HG03575 (cell line): ENCODE data around the gene SIRT2.
"Not testable (repeated sequence)": the region's sequence is repeated elsewhere in the genome, so short reads cannot be mapped to it uniquely, and the experiment has no call there.

Experiments used
- ATAC-seq: cut with Tn5 transposase; IDR thresholded peaks from one replicate; pipeline ENCODE4 v1.9.1; 2021; ENCODE audit not compliant: unreplicated experiment, insufficient number of reproducible peaks, low FRiP score; ENCODE audit errors: extremely low read depth

SIRT2 gene

DNA sequence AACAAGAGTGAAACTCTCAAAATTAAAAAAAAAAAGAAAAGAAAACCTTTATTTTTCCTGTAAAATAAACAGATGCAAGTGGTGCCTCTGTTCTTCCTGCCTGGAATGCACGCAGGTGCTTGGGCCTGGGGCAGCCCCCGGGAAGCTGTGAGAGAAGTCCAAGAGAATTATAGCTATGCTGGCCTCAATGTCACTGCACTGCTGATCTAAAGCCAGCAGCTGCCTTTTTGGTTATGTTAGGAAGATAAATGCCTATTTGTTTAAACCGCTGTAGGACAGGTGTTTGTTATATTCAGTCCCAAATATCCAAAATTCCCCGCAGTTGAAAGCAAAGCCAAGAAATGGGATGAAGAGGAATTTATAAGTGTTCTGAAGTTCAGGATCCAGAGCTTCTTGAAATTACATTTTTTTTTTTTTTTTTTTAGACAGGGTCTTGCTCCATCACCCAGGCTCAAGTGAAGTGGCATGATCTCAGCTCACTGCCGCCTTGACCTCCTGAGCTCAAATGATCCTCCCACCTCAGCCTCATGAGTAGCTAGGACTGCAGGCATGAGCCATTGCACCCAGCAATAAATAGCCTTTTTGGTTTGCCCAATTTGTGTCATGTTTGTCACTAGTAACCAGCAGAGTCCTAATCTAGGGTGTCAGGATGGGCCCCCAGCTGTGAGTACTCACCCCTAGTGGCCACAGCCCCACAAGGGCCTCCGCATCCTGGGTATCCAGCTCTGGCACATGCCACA is 23.6 kb downstream of the SIRT2 start:
- ATAC-seq: no peak

- not testable (repeated sequence) for ATAC-seq
Observed at GRCh38 chr19:38873400-38873799, 26.0 kb downstream of the SIRT2 start.

GRCh38 chr19:38870612-38871011 is 28.8 kb downstream of the SIRT2 start:
- ATAC-seq: no peak

DNA sequence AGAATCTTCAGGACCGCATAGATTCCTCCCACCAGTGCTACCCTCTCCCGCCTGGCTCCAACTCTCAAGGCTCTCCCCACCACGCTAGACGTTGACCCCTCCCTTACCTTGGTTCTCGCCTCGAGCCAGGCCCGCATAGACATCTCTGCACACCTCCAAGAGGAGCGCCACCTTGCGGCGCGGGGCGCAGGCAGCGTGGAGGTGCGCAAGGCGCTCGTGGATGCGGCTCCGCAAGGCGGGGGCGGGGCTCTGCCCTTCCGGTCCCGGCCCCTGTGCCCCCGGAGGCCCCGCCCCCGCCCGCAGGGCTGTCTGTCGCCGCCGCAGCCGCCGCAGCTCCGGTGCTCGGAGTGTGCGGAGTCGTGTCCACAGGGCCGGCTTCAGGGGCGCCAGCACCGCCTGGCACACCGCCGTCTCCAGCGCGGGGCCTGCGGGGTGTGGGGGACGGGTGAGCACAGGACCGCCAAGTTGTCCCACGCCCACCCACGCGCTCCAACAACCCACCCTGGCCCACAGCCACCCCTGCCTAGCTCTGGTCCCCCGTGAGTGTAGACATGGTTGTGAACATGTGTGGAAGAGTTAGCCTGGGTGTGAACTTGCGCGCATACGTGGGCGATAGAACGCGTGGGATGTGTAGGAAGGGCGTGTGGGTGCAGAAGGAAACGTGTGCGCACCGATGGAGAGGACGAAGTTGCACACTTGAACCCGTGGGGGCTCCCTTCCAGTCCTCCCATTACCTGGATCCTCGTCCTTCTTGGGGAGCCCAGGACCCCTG is 29.4 kb downstream of the SIRT2 start:
- ATAC-seq: no peak

DNA sequence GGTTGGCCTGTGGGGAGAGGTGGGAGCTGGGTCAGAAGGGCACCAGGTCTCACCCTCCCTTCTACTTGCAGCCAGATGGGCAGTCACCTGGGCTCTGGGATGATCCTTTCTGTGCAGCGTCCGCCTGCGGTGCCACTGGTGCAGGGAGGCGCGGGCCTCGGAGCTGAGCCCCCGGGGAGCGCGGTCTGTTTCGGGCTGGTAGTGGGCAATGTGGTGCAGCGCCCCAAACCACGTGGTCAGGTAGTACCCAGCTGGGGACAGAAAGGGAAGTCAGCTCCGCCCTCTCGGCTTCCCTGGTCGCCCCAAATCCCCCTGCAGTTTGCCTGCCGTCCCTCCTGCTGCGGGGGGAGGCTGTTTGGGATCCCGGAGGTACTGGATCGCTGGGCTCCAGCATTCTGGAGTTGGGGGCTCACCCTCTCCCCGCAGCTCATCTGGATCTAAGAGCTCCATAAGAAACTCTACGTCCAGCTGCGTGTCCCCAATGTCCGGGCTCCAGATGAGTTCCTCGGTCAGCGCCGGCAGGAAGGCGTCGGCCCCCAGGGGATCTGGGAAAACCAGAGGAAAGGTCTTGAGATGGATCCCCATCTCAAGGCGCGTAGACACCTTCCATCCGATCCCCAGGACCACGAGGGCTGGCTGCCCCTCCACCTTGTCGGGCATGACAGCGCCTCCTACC is 30.1 kb downstream of the SIRT2 start:
- no peak for ATAC-seq

- no peak for ATAC-seq
Observed at GRCh38 chr19:38868551-38868950, 30.9 kb downstream of the SIRT2 start.

DNA sequence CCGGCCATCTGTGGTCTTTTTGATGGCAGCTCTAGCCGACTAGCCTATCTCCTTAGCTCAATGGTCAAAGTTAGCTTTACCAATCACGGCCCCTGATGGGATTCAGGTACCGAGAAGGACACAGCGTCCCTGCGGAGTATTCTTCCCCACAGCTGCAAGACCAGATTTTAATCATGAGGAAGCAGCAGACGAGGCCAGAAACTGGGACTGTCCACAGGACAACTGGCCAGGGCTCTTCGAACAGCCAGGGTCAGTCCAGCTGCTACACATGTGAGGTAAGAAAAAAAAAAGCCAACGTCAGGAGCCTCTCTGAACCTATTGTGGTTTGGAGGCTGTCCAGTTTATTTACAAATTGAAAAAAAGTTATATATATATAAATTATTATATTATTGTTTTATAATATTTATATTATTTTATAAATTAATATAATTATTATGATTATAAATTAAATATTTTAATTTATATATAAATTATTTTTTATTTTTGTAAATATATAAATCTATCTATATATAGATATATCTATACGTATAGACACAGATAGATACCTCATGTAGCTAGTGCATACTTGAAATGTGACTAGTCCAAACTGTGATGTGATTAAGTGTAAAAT is 32.1 kb downstream of the SIRT2 start:
- no peak for ATAC-seq

GRCh38 chr19:38862321-38863059 is 36.9 kb downstream of the SIRT2 start:
- no peak for ATAC-seq

GRCh38 chr19:38861368-38861767 is 38.0 kb downstream of the SIRT2 start:
- ATAC-seq: no peak

DNA sequence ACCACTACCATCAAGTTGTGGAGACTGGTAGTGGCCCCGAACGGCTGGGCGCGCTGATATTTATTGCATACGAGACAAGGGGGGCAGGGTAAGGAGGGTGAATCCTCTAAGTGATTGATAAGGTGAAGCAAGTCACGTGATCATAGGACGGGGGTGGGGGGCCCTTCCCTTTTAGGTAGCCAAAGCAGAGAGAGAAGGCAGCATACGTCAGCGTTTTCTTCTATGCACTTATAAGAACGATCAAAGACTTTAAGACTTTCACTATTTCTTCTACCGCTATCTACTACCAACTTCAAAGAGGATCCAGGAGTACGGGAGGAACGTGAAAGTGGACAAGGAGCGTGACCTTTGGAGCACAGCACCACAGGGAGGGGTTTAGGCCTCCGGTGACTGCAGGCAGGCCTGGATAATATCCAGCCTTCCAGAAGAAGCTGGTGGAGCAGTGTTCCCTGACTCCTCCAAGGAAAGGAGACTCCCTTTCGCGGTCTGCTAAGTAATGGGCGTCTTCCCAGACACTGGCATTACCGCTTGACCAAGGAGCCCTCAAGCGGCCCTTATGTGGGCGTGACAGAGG is 39.7 kb downstream of the SIRT2 start:
- ATAC-seq: not testable (repeated sequence)

DNA sequence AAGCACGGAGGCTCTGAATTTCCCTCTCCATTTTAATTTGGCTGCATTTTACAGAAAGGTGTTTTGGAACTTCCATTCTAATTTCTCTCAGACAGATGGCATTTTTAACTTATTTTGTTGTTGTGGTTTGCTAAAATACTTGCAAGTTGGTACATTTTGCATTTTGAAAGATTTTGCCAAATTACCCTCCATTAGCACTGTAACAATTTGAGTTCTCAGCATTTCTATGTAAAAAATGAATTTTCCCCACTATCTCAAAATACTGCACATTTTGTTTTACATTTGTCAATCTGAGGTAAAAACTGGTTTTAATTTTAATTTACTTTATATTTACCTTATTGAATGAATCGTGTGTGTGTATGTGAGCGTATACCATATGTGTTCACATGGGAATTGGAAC is 42.6 kb downstream of the SIRT2 start:
- ATAC-seq: no peak

GRCh38 chr19:38855751-38856150 is 43.7 kb downstream of the SIRT2 start:
- ATAC-seq: not testable (repeated sequence)

DNA sequence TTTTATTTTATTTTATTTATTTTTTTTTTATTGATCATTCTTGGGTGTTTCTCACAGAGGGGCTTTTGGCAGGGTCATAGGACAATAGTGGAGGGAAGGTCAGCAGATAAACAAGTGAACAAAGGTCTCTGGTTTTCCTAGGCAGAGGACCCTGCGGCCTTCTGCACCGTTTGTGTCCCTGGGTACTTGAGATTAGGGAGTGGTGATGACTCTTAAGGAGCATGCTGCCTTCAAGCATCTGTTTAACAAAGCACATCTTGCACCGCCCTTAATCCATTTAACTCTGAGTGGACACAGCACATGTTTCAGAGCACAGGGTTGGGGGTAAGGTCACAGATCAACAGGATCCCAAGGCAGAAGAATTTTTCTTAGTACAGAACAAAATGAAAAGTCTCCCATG is 44.5 kb downstream of the SIRT2 start:
- ATAC-seq: not testable (repeated sequence)

DNA sequence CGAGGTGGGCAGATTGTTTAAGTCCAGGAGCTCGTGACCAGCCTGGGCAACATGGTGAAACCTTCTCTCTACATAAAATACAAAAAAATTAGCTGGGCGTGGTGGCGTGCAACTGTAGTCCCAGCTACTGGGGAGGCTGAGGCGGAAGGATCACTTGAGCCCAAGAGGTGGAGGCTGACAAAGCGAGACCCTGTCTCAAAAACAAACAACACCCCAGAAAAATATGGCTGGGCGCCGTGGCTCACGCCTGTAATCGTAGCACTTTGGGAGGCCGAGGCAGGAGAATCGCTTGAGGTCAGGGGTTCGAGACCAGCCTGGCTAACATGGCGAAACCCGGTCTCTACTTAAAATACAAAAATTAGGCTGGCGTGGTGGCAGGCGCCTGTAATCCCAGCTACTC is 46.2 kb downstream of the SIRT2 start:
- ATAC-seq: no peak

DNA sequence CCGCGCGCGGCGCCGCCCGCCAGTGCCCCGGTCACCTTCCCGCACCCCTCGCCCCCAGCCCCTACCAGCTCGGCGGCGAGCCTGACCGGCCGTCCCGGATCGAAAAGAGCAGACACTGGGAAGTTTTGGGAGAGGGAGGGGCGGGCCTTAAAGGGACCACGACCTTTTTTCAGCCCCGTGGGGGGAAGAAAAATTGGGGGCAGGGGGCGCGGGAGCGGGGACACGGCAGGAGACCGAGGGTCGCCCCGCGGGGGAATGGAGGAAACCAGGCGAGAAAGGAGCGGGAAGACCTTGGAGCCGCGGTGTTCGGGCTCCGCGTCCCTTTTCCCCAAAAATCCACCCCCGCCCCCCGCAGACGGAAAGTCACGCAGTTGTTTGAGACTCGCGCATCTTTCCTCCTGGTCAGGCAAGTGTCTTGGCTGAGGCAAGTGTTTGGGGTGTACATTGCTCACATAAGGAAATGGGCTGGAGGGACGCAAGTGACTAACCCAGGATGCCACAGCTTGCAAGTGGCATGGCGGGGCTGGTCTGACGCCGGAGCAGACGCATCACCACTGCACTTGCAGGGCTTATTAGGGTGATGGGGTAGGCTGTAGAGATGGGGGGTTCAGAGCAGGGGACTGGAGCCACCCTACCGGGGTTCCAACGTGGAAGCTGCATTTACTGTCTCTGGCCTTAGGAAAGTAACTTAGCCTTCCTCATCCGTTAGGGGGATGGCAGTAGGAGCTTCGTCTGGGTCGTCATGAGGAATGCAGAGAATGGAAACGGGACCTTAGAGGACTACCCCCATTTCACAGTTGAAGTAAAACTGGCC is 47.0 kb downstream of the SIRT2 start:
- no peak for ATAC-seq

DNA sequence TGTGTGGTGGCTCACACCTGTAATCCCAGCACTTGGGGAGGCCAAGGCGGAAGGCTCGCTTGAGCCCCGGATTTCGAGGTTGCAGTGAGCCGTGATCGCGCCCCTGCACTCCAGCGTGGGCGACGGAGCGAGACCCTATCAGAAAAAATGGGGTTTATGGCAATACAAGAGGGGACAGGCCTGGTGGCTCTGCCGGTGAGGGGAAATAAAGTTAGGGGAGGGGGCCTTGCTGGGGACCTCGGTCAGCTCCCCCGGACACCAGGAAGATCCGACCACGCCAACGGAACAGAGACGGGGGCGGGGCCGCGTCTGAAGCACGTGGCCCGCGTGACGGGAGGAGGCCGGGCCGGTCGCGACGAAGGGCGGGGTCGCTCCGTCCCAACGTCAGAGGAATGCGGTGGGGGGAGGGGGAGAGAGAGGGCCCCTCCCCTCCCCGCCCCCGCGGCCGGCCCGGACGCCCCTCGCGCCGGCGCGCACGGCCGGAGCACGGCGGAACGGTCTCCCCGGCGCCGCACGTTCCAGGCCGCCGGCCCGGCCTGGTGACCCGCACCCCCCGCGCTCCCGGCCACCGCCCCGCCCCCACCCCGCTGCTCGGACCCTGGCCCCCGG is 47.7 kb downstream of the SIRT2 start:
- no peak for ATAC-seq

DNA sequence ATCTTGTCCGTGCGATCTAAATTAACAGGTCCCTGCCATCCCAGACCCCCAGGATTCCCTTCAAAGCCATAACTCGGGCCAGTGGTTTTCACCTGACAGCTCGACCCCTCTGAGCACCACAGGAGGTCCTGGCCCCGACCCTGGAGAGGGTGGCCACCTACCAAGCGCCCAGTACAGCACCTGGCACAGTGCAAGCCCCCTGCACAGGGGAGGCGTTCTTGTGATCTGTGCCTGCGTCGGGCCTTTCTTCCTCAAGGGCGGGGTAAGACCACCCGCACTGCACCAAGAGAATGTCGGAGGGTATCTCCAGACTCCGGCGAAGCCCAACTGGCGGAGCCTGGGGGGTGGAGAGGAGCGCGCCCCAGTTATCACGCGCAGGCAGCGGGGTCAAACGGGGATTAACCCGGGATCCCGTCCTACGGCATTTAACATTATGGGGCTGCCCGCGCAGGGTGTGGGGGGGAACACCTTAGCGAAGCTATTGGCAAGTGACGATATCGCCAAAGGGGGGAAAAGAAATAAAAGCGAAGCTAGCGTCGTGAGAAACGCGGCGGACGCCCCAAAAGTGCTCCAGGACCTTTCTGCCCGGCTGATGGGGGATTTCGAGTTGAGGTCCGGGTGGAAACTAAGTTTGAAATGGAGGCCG is 48.3 kb downstream of the SIRT2 start:
- no peak for ATAC-seq
